GM12878 (cell line): ENCODE results near the gene CFLAR. TPM values are rescaled to one million over a fixed set of nuclear protein-coding genes. Genes with fewer than 3 reads are reported as not detected.
A peak's percentile ranks its signal among the peaks of the same experiment; 100 is the strongest.

Experiments
- ATF7 ChIP-seq: fragments of 450-650 bp; IDR thresholded peaks from 2 replicates; pipeline ENCODE4 v1.6.1; 2016; ENCODE audit warnings: low read depth, mild to moderate bottlenecking
- EZH2 ChIP-seq: IDR thresholded peaks from 2 replicates; pipeline ENCODE4 v1.6.1; 2012; ENCODE audit warnings: low read depth, mild to moderate bottlenecking, control low read depth, inconsistent platforms, low read length, borderline replicate concordance; ENCODE audit not compliant: control insufficient read depth
- POLR2AphosphoS5 ChIP-seq: IDR thresholded peaks from 2 replicates; pipeline ENCODE4 v1.6.1; 2011; ENCODE audit warnings: mild to moderate bottlenecking, low read length, inconsistent platforms
- PRDM15 ChIP-seq: fragments of 450-650 bp; formaldehyde crosslinking; IDR thresholded peaks from 2 replicates; pipeline ENCODE4 v1.4.0; 2020; ENCODE audit warnings: mild to moderate bottlenecking, moderate library complexity
- RAD51 ChIP-seq: fragments of 450-650 bp; IDR thresholded peaks from 2 replicates; pipeline ENCODE4 v1.6.1; 2016; ENCODE audit warnings: moderate library complexity, mild to moderate bottlenecking, inconsistent platforms
- REST ChIP-seq: IDR thresholded peaks from 2 replicates; pipeline ENCODE4 v1.6.1; 2012; ENCODE audit warnings: mild to moderate bottlenecking, low read depth, low read length
- SIN3A ChIP-seq: IDR thresholded peaks from 2 replicates; pipeline ENCODE4 v1.6.1; 2012; ENCODE audit warnings: low read depth, low read length, improper control_type of control experiment
- STAT1 ChIP-seq: fragments of 450-650 bp; conservative IDR thresholded peaks from 2 replicates; pipeline ENCODE4 v1.6.1; 2014; ENCODE audit warnings: antibody characterized with exemption, mild to moderate bottlenecking
- TCF3 ChIP-seq: IDR thresholded peaks from 2 replicates; pipeline ENCODE4 v1.6.1; 2012; ENCODE audit warnings: low read depth, mild to moderate bottlenecking, low read length, borderline replicate concordance; ENCODE audit not compliant: insufficient read depth
- polyA plus RNA-seq, 11 experiments: library from polyadenylated mRNA; depleted of rRNA in 4 of 11; unstranded in 6 of 11; stranded (reverse) in 5 of 11; fragments of >200 nt; fragmentation: Nextera tagmentation in 4 of 11; fragmentation: Illumina TruSeq in 1 of 11; extraction: Ambion mirVana in 4 of 11; extraction: Trizol in 1 of 11; gene quantifications; 1 replicate in 1 of 11; 2 replicates in 10 of 11; pipeline versions ENCODE4 v1.2.1 to v1.2.3, GENCODE V29; 2011 to 2016; ENCODE audit warnings: inconsistent platforms in 2 of 11, missing spikeins in 2 of 11, low read depth in 1 of 11
- total RNA-seq, 4 experiments: library from RNA; depleted of rRNA in 3 of 4; stranded (reverse); fragments of >200 nt in 3 of 4; fragmentation: Illumina TruSeq in 1 of 4; extraction: Trizol in 1 of 4; gene quantifications; 2 replicates each; pipeline versions ENCODE4 v1.2.1 to v1.2.3, GENCODE V29; 2013 to 2021
- TF ChIP-seq, protein P1 (sequence below): IDR thresholded peaks from 2 replicates; pipeline ENCODE4 v1.6.1; 2012; ENCODE audit warnings: improper control_type of control experiment, low read depth, low read length; ENCODE audit not compliant: insufficient replicate concordance
- TF ChIP-seq, protein P2 (sequence below): fragments of 150-350 bp; IDR thresholded peaks from 2 replicates; pipeline ENCODE4 v1.6.1; 2016; ENCODE audit warnings: low read depth, low read length

Gene CFLAR
- total and polyA plus RNA-seq, 10 of the 15 experiments (the other 5 are each of a cell fraction or from before 2014, with no cell fraction given): 80.6 to 181 (median 101) TPM

DNA sequence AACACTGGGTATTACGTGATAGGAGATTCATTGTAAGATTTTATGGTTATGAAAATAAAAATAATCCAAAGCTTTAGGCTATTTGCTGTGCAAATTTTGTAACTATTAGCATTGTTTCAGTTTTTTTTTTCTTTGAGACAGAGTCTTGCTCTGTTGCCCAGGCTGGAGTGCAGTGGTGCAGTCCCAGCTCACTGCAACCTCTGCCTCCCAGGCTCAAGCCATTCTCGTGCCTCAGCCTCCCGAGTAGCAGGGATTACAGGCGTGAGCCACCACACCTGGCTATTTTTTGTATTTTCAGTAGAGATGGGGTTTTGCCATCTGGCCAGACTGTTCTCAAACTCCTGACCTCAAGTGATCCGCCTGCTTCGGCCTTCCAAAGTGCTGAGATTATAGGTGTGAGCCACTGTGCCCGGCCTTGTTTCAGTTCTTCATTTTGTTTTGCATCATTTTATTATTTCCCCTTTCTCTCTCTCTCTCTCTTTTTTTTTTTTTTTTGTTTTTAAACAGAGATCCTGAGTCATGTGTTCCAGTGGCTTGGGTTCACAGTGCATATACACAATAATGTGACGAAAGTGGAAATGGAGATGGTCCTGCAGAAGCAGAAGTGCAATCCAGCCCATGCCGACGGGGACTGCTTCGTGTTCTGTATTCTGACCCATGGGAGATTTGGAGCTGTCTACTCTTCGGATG is 92.7 kb downstream of the CFLAR start (continued):
- TF ChIP-seq, protein P1, sequence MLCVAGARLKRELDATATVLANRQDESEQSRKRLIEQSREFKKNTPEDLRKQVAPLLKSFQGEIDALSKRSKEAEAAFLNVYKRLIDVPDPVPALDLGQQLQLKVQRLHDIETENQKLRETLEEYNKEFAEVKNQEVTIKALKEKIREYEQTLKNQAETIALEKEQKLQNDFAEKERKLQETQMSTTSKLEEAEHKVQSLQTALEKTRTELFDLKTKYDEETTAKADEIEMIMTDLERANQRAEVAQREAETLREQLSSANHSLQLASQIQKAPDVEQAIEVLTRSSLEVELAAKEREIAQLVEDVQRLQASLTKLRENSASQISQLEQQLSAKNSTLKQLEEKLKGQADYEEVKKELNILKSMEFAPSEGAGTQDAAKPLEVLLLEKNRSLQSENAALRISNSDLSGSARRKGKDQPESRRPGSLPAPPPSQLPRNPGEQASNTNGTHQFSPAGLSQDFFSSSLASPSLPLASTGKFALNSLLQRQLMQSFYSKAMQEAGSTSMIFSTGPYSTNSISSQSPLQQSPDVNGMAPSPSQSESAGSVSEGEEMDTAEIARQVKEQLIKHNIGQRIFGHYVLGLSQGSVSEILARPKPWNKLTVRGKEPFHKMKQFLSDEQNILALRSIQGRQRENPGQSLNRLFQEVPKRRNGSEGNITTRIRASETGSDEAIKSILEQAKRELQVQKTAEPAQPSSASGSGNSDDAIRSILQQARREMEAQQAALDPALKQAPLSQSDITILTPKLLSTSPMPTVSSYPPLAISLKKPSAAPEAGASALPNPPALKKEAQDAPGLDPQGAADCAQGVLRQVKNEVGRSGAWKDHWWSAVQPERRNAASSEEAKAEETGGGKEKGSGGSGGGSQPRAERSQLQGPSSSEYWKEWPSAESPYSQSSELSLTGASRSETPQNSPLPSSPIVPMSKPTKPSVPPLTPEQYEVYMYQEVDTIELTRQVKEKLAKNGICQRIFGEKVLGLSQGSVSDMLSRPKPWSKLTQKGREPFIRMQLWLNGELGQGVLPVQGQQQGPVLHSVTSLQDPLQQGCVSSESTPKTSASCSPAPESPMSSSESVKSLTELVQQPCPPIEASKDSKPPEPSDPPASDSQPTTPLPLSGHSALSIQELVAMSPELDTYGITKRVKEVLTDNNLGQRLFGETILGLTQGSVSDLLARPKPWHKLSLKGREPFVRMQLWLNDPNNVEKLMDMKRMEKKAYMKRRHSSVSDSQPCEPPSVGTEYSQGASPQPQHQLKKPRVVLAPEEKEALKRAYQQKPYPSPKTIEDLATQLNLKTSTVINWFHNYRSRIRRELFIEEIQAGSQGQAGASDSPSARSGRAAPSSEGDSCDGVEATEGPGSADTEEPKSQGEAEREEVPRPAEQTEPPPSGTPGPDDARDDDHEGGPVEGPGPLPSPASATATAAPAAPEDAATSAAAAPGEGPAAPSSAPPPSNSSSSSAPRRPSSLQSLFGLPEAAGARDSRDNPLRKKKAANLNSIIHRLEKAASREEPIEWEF: no peak
- TF ChIP-seq, protein P2, sequence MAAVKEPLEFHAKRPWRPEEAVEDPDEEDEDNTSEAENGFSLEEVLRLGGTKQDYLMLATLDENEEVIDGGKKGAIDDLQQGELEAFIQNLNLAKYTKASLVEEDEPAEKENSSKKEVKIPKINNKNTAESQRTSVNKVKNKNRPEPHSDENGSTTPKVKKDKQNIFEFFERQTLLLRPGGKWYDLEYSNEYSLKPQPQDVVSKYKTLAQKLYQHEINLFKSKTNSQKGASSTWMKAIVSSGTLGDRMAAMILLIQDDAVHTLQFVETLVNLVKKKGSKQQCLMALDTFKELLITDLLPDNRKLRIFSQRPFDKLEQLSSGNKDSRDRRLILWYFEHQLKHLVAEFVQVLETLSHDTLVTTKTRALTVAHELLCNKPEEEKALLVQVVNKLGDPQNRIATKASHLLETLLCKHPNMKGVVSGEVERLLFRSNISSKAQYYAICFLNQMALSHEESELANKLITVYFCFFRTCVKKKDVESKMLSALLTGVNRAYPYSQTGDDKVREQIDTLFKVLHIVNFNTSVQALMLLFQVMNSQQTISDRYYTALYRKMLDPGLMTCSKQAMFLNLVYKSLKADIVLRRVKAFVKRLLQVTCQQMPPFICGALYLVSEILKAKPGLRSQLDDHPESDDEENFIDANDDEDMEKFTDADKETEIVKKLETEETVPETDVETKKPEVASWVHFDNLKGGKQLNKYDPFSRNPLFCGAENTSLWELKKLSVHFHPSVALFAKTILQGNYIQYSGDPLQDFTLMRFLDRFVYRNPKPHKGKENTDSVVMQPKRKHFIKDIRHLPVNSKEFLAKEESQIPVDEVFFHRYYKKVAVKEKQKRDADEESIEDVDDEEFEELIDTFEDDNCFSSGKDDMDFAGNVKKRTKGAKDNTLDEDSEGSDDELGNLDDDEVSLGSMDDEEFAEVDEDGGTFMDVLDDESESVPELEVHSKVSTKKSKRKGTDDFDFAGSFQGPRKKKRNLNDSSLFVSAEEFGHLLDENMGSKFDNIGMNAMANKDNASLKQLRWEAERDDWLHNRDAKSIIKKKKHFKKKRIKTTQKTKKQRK: no peak
- TF ChIP-seq EZH2 (no peak), REST (no peak), ATF7 (peak; percentile 84), SIN3A (no peak), POLR2AphosphoS5 (no peak), PRDM15 (no peak), STAT1 (no peak), RAD51 (peak; percentile 77), TCF3 (no peak)
